Measurements from ENCODE around the gene ABHD2.

GRCh38 chr15:89043031-89044002 is 44.9 kb upstream of the ABHD2 start:
- TF ChIP-seq, protein P1, sequence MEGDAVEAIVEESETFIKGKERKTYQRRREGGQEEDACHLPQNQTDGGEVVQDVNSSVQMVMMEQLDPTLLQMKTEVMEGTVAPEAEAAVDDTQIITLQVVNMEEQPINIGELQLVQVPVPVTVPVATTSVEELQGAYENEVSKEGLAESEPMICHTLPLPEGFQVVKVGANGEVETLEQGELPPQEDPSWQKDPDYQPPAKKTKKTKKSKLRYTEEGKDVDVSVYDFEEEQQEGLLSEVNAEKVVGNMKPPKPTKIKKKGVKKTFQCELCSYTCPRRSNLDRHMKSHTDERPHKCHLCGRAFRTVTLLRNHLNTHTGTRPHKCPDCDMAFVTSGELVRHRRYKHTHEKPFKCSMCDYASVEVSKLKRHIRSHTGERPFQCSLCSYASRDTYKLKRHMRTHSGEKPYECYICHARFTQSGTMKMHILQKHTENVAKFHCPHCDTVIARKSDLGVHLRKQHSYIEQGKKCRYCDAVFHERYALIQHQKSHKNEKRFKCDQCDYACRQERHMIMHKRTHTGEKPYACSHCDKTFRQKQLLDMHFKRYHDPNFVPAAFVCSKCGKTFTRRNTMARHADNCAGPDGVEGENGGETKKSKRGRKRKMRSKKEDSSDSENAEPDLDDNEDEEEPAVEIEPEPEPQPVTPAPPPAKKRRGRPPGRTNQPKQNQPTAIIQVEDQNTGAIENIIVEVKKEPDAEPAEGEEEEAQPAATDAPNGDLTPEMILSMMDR (IDR thresholded peaks at IDR 0.05; ENCODE audit: low read length) = no peak
- TF ChIP-seq EZH2 (IDR thresholded peaks at IDR 0.05; ENCODE audit: borderline replicate concordance, low read length) = no peak

Data from OCI-LY1 (cell line).